22Rv1 (cell line): ENCODE data around the gene SH3BP5L.

ENCODE experiments used
- CTCF ChIP-seq: fragments of 450-650 bp; IDR thresholded peaks from 2 replicates; pipeline ENCODE4 v1.5.1; 2017; ENCODE audit warnings: mild to moderate bottlenecking
- ZFX ChIP-seq: fragments of 450-650 bp; IDR thresholded peaks from 2 replicates; pipeline ENCODE4 v1.6.1; 2017; ENCODE audit warnings: antibody characterized with exemption, borderline replicate concordance

DNA sequence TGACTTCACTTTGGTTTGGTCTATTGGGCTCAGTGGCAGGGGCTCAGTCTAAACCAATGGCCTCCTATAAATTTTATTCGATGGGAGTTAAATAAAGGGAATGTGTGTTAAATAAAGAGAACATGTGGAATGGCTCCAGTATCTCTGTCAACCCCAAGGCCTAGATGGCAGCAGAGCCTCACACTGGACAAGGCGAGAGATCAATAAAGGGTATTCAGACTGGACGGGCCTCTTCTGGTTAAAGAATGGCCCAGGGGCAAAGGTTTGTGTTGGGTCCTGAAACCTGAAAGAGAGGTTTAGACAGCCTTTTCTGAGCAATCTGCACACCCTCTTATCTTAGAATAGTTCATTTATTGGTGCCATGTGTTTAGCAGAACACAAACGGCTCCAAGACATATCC lies 34.7 kb downstream of the SH3BP5L start:
- TF ChIP-seq CTCF, result no peak
- TF ChIP-seq ZFX, result no peak
